ENCODE measurements around the gene PRTG. TPM values are rescaled to one million over a fixed set of nuclear protein-coding genes. Genes with fewer than 3 reads are reported as not detected.

Gene PRTG
- total RNA-seq, 2 experiments from 2014 or later, result not detected

Other genes with a start within 250 kb of the PRTG start
- gene DNAAF4, start 234.9 kb downstream of the PRTG start, total RNA-seq, result not detected
- gene PYGO1, start 154.8 kb downstream of the PRTG start, total RNA-seq, result under 1 TPM in 1 of 2 experiments, not detected in 1; 0.06 TPM

Measured in activated CD4-positive, alpha-beta T cell treated with anti-CD3 and anti-CD28 coated beads, Interleukin-2, amount 10 ng/mL, durations not matched to agents 7 days and 5 days (primary cell).